GM20000 (cell line): ENCODE measurements around the gene MDFI.

Source experiments
- DNase-seq: peaks from one replicate; pipeline ENCODE4 v3.0.0; 2012; ENCODE audit warnings: low spot score
- TF ChIP-seq, protein P1 (sequence below): IDR thresholded peaks from 2 replicates; pipeline ENCODE4 v1.5.1; 2012; ENCODE audit warnings: mild to moderate bottlenecking, control low read depth; ENCODE audit errors: extremely low read depth, missing control alignments

MDFI gene

DNA sequence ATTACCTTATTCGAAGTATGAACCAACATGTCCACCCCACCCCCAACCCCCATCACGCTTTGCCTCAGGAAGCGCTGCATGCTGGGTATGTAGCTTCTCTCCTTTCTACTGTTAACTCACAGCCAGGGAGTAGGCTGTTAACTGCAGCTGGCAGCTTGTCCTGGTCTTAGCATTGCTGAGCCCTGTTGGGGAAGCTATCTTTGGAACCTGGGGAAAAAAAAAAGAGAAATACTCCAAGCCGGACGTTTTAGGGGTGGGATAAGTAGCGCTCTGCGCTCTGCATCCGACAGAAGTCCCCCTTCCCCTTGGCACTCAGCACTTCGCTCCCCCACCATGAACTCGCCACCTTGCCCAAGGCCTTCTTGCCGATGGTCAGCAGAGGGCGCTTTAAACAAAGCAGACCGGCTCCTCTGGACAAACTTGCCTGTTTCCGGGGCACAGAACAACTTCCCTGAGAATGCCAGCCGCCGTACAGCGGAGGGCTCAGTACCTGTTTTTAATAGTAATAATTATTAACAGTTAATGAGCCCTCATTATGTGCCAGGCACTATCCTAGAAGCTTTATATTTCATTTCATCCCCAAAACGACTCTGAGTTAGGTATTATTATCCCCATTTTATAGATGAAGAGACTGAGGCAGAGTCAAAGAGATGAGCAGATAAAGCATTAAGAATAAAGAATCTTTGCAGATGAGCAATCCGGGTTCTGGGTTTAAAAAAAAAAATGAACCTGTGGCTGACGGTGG is 35.2 kb upstream of the MDFI start:
- TF ChIP-seq, protein P1, sequence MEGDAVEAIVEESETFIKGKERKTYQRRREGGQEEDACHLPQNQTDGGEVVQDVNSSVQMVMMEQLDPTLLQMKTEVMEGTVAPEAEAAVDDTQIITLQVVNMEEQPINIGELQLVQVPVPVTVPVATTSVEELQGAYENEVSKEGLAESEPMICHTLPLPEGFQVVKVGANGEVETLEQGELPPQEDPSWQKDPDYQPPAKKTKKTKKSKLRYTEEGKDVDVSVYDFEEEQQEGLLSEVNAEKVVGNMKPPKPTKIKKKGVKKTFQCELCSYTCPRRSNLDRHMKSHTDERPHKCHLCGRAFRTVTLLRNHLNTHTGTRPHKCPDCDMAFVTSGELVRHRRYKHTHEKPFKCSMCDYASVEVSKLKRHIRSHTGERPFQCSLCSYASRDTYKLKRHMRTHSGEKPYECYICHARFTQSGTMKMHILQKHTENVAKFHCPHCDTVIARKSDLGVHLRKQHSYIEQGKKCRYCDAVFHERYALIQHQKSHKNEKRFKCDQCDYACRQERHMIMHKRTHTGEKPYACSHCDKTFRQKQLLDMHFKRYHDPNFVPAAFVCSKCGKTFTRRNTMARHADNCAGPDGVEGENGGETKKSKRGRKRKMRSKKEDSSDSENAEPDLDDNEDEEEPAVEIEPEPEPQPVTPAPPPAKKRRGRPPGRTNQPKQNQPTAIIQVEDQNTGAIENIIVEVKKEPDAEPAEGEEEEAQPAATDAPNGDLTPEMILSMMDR: peak; percentile 93

GRCh38 chr6:41604006-41604405 is 34.3 kb upstream of the MDFI start:
- TF ChIP-seq, protein P1: no peak
- no peak for DNase-seq

More for the DNA sequence above, 35.2 kb upstream of the MDFI start:
- DNase-seq: peak; percentile 90

- DNase-seq: no peak
- TF ChIP-seq, protein P1: no peak
Observed at GRCh38 chr6:41605649-41606048, 32.6 kb upstream of the MDFI start.

DNA sequence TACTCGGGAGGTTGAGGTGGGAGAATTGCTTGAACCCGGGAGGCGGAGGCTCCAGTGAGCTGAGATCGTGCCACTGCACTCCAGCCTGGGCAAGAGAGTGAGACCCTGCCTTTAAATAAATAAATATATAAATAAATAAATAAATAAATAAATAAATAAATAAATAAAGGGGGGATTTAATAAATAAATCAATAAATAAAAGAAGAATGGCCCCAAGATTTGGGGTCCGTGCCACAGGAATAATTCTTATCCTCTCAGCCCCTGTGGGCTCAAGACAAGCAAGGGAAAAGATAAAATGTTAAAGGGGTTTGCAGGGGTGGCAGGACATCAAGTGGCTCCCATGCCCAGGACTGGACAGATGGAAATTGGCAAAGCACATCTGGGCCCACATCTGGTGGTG is 31.2 kb upstream of the MDFI start:
- DNase-seq: no peak
- TF ChIP-seq, protein P1: no peak

DNA sequence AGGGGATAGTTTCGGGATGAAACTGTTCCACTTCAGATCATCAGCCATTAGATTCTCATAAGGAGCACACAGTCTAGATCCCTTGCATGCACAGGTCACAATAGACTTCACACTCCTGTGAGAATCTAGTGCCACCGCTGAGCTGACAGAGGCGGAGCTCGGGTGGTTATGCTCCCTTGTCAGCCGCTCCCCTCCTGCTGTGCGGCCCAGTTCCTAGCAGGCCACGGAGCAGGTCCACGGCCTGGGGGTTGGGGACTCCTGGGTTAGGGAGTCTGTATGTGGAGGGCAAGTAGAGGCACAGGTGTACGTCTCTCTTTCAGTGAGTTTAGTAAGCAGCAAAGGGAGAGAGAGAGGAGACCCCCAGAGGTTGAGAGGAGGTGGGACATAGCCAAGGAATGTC is 30.5 kb upstream of the MDFI start:
- TF ChIP-seq, protein P1: no peak
- DNase-seq: no peak

- TF ChIP-seq, protein P1: no peak
- no peak for DNase-seq
Observed at GRCh38 chr6:41608443-41609151, 29.7 kb upstream of the MDFI start.

- DNase-seq: no peak
- TF ChIP-seq, protein P1: no peak
Observed at GRCh38 chr6:41614715-41615114, 23.6 kb upstream of the MDFI start.
